ENCODE results near the gene ZCWPW2.

The ZCWPW2 gene

GRCh38 chr3:28349469-28350000 is 1.0 kb downstream of the ZCWPW2 start:
- in situ Hi-C loops (cut with MboI; ENCODE audit: low sequenced_read_pairs) = loop anchor here (25.0 kb wide), 1 partner anchor 637 kb away; the partner anchor contains the start of gene EOMES

GRCh38 chr3:28376424-28376823 is 27.9 kb downstream of the ZCWPW2 start:
- in situ Hi-C loops (cut with MboI; ENCODE audit: low sequenced_read_pairs) = no loop called here

GRCh38 chr3:28386049-28386448 is 37.5 kb downstream of the ZCWPW2 start:
- in situ Hi-C loops (cut with MboI; ENCODE audit: low sequenced_read_pairs) = no loop called here

- in situ Hi-C loops (cut with MboI; ENCODE audit: low sequenced_read_pairs) = no loop called here
These were observed 40.5 kb downstream of the ZCWPW2 start for GRCh38 chr3:28388978-28389377.

- in situ Hi-C loops (cut with MboI; ENCODE audit: low sequenced_read_pairs) = no loop called here
These were observed 50.7 kb downstream of the ZCWPW2 start for GRCh38 chr3:28399206-28399605.

GRCh38 chr3:28406241-28406640 is 57.7 kb downstream of the ZCWPW2 start:
- in situ Hi-C loops (cut with MboI; ENCODE audit: low sequenced_read_pairs) = no loop called here

- in situ Hi-C loops (cut with MboI; ENCODE audit: low sequenced_read_pairs) = no loop called here
These were observed 100.9 kb downstream of the ZCWPW2 start for GRCh38 chr3:28449398-28449797.

- in situ Hi-C loops (cut with MboI; ENCODE audit: low sequenced_read_pairs) = no loop called here
These were observed 114.3 kb downstream of the ZCWPW2 start for GRCh38 chr3:28462866-28463265.

- in situ Hi-C loops (cut with MboI; ENCODE audit: low sequenced_read_pairs) = no loop called here
These were observed 118.9 kb downstream of the ZCWPW2 start for GRCh38 chr3:28467414-28467813.

- in situ Hi-C loops (cut with MboI; ENCODE audit: low sequenced_read_pairs) = no loop called here
These were observed 127.7 kb downstream of the ZCWPW2 start for GRCh38 chr3:28476194-28476593.

GRCh38 chr3:28476764-28477163 is 128.2 kb downstream of the ZCWPW2 start:
- in situ Hi-C loops (cut with MboI; ENCODE audit: low sequenced_read_pairs) = no loop called here

GRCh38 chr3:28485164-28485563 is 136.6 kb downstream of the ZCWPW2 start:
- in situ Hi-C loops (cut with MboI; ENCODE audit: low sequenced_read_pairs) = no loop called here

GRCh38 chr3:28495301-28495700 is 146.8 kb downstream of the ZCWPW2 start:
- in situ Hi-C loops (cut with MboI; ENCODE audit: low sequenced_read_pairs) = no loop called here

- in situ Hi-C loops (cut with MboI; ENCODE audit: low sequenced_read_pairs) = no loop called here
These were observed 153.9 kb downstream of the ZCWPW2 start for GRCh38 chr3:28502397-28502937.

GRCh38 chr3:28504976-28505375 is 156.5 kb downstream of the ZCWPW2 start:
- in situ Hi-C loops (cut with MboI; ENCODE audit: low sequenced_read_pairs) = no loop called here

- in situ Hi-C loops (cut with MboI; ENCODE audit: low sequenced_read_pairs) = no loop called here
These were observed 173.1 kb downstream of the ZCWPW2 start for GRCh38 chr3:28521663-28522062.

GRCh38 chr3:28542351-28542750 is 193.8 kb downstream of the ZCWPW2 start:
- in situ Hi-C loops (cut with MboI; ENCODE audit: low sequenced_read_pairs) = no loop called here

GRCh38 chr3:28544236-28544635 is 195.7 kb downstream of the ZCWPW2 start:
- in situ Hi-C loops (cut with MboI; ENCODE audit: low sequenced_read_pairs) = no loop called here

- in situ Hi-C loops (cut with MboI; ENCODE audit: low sequenced_read_pairs) = no loop called here
These were observed 196.3 kb downstream of the ZCWPW2 start for GRCh38 chr3:28544831-28545230.

GRCh38 chr3:28547677-28548076 is 199.2 kb downstream of the ZCWPW2 start:
- in situ Hi-C loops (cut with MboI; ENCODE audit: low sequenced_read_pairs) = no loop called here

GRCh38 chr3:28553175-28553574 is 204.7 kb downstream of the ZCWPW2 start:
- in situ Hi-C loops (cut with MboI; ENCODE audit: low sequenced_read_pairs) = no loop called here

- in situ Hi-C loops (cut with MboI; ENCODE audit: low sequenced_read_pairs) = no loop called here
These were observed 207.7 kb downstream of the ZCWPW2 start for GRCh38 chr3:28556195-28556594.

GRCh38 chr3:28564211-28564610 is 215.7 kb downstream of the ZCWPW2 start:
- in situ Hi-C loops (cut with MboI; ENCODE audit: low sequenced_read_pairs) = no loop called here

Data from HL-60/S4 treated with phorbol 12-myristate 13-acetate at 8.2 ng/mL for 4 days and 3 days (cell line).